ENCODE data around the gene CCDC88C. TPM values are rescaled to one million over a fixed set of nuclear protein-coding genes. Genes with fewer than 3 reads are reported as not detected.

Gene CCDC88C
- total RNA-seq, 2 donors from 2014 or later, result 32.5 to 54.4 TPM

DNA sequence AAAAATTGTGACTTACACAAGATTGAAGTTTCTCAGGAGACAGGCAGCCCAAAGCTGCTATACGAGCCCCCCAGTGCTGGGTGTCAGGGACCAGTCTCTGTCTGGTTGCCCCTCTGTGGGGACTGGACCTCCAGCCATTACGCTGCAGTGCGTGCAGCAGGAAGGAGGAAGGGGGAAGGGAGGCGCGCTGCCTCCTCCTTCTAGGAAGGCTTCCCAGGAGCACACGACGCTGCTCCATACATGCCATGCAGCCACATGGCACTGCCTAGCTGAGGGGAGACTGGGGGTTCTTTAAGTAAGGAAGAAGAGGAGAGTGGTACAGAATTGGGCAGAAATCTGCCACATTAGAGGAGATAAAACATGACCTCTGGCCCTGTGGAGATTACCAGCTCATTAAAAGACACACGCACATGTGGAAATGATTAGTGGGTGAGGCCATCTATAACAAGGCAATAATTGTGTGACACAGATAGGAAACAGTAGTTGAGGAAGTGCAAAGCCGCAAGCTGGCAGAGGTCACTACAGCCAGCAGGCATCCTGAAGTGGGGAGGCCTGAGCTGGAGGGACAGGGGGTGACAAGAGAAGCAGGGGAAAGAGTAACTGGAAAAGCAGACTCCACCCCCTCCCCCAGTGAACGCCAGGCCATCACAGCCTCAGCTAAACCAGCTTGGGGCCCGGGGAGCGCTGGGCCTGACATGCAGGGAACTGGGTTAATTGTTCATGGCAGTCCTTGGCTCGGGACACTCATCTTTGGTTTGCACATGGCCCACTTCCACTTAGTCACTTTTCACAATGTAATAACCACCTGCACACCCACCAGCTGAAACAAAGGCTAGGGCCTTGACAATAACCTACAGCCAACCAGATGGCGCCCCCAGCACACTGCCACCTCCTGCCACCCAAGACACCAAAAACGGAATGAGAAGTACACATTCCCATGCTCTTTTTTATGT, 39.6 kb downstream of the CCDC88C start:
- H3K4me3 ChIP-seq, result no peak overlapping the region
- WGBS, result 67% methylated on average over 15 of the region's 15 CpGs
- H3K9me3 ChIP-seq, result no peaks in the 10 kb centered on the region
- TF ChIP-seq, protein P1, sequence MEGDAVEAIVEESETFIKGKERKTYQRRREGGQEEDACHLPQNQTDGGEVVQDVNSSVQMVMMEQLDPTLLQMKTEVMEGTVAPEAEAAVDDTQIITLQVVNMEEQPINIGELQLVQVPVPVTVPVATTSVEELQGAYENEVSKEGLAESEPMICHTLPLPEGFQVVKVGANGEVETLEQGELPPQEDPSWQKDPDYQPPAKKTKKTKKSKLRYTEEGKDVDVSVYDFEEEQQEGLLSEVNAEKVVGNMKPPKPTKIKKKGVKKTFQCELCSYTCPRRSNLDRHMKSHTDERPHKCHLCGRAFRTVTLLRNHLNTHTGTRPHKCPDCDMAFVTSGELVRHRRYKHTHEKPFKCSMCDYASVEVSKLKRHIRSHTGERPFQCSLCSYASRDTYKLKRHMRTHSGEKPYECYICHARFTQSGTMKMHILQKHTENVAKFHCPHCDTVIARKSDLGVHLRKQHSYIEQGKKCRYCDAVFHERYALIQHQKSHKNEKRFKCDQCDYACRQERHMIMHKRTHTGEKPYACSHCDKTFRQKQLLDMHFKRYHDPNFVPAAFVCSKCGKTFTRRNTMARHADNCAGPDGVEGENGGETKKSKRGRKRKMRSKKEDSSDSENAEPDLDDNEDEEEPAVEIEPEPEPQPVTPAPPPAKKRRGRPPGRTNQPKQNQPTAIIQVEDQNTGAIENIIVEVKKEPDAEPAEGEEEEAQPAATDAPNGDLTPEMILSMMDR (IDR thresholded peaks at IDR 0.05), result no peak
- no peak for TF ChIP-seq POLR2AphosphoS5 (IDR thresholded peaks at IDR 0.05)
- no peak for TF ChIP-seq POLR2A (IDR thresholded peaks at IDR 0.05)
- no peaks in the 10 kb centered on the region for H3K27me3 ChIP-seq (replicated peaks; ENCODE audit: insufficient read depth)
- intact Hi-C loops (cut with DNase I), result no loop called here
- H3K36me3 ChIP-seq, result no peaks in the 10 kb centered on the region
- H3K27ac ChIP-seq, result peak overlapping the region in 1 of 2 donors; percentile 29
- no peak for DNase-seq (ENCODE audit: low spot score)
- H3K4me1 ChIP-seq (replicated peaks), result peaks cover 44% of the 10 kb centered on the region

DNA sequence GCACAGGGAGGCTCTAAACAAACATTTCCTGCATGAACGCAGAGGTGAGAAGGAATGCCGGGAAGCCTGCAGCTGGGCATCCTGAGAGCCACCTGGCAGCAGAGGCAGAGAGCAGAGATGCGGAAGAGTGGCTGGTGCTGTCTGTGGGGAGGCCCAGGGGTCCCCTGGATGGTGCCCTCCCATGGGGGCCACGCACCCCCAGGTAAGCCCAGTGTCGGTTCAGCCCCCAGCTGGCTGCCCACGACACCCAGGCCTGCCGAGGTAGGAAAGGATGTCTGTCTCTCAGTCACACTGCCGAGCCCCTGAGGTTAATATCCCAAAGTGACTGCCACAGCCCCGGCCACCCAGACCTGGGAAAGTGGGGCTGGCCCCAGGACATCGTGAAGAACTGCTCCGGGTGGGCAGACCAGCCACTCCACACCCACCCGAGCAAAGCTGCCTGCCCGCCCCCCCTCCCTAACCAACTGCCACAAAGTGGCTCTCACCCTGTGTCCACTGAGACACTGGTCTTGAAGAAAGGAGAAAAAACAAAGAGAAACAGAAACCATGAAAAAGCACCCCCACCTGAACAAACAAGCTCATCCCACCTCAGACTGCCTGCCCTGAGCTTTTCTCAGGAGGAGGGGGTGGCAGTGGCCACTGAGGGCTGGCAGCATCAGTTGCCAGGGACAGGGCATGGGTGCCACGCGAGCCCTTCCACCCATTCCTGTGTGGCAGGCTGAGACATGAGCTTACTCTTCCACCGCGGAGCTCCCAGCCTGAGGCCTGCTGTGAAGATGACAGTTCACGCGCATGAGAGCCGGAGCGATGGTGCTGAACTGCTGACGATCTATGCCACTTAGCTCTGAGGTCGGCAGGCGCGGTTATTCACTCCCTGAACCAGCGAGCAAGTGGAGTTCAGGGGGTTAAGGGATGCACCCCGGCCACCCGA, 40.8 kb downstream of the CCDC88C start:
- DNase-seq (ENCODE audit: low spot score), result no peak
- H3K27me3 ChIP-seq (replicated peaks; ENCODE audit: insufficient read depth), result no peaks in the 10 kb centered on the region
- WGBS, result 72% methylated on average over 28 of the region's 28 CpGs
- peak overlapping the region; percentile 1 to 7 for H3K27ac ChIP-seq
- H3K9me3 ChIP-seq, result no peaks in the 10 kb centered on the region
- peaks cover 48% of the 10 kb centered on the region for H3K4me1 ChIP-seq (replicated peaks)
- no peak overlapping the region for H3K4me3 ChIP-seq
- intact Hi-C loops (cut with DNase I), result no loop called here
- H3K36me3 ChIP-seq, result no peaks in the 10 kb centered on the region
- TF ChIP-seq POLR2A (IDR thresholded peaks at IDR 0.05), result no peak

DNA sequence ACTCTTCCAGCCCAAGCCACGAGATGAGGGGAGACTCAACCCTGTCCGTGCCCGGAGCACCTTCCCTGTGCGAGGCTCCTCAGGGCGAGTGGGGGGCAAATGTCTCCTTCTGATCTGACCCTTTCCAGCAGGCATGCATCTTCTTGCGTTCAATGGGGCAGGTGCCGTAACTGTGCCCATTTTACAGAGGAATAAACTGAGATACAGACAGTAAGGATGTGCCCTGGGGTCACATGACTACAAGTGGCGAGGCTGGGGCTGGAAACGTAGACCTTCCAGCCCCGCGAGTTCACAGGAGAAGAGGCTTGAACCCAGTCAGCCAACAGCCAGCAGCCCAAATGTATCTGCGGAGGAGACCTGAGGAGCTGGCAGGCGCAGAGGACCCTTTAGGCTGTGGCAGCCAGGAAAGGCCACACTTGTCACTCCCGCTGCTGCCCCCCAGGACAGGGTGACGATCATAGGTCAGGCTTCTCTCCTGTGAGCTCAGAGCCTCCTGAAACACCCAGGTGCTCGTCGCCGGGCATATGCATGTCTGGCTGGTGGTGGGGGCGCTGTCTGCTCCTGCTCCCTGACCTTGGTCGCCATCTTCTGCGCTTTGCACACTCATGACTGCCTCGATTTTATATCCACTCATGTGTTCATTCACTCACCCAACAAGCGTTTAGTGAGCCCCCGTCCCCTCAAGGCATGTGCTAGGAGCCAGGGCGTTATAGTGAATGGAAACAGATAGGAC, 41.7 kb downstream of the CCDC88C start:
- Histone ChIP-seq H3K36me3 (no peaks in the 10 kb centered on the region), H3K4me1 (replicated peaks) (peaks cover 57% of the 10 kb centered on the region), H3K27ac (peak overlapping the region in 1 of 2 donors; percentile 22), H3K27me3 (replicated peaks; ENCODE audit: insufficient read depth) (no peaks in the 10 kb centered on the region), H3K9me3 (no peaks in the 10 kb centered on the region), H3K4me3 (no peak overlapping the region)
- TF ChIP-seq, protein P1 (IDR thresholded peaks at IDR 0.05), result no peak
- TF ChIP-seq POLR2AphosphoS5 (IDR thresholded peaks at IDR 0.05) (no peak), POLR2A (IDR thresholded peaks at IDR 0.05) (no peak)
- intact Hi-C loops (cut with DNase I), result no loop called here
- DNase-seq (ENCODE audit: low spot score), result no peak
- WGBS, result 87% methylated on average over 25 of the region's 25 CpGs

DNA sequence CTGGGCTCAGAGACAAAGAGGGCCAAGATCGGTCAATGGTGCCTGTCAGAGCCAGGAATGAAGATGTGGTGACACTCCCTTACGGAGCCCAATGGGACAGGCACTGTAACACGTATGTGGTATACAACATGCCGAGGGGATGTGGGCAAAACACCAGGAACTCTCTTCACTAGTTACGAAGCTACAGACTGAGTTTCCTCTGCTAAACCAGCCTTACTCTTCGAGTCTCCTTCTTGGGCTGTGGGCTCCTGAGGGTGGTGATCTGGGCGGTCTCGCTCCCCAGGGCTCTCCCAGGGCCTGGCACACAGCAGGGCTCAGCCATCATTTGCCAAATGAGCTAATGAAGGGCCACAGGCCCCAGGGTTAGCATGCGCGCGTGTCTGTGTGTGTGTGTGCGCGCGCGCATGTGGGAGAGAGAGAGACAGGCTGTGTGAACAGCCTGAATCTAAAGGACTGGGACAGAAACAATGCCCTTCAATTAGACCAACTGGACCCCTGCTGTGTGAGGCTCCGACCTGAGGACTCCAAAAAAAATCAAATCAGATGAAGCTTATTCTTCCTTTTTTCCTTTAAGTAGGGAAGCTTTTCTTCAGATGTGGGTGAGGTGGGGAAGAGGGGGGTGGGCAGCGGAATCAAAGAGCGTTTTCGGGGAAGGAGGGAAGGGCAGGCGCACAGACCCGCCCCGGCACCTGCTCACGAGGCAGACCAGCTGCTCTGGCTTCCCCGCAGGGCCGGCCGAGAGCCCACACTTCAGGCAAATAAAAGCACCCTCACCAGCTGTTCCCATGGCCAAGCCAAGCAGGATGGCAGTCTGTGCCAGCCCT, 42.5 kb downstream of the CCDC88C start:
- no peaks in the 10 kb centered on the region for H3K9me3 ChIP-seq
- peak overlapping the region; percentile 5 to 22 for H3K27ac ChIP-seq
- TF ChIP-seq, protein P1 (IDR thresholded peaks at IDR 0.05), result no peak
- TF ChIP-seq POLR2AphosphoS5 (IDR thresholded peaks at IDR 0.05), result no peak
- TF ChIP-seq POLR2A (IDR thresholded peaks at IDR 0.05), result no peak
- intact Hi-C loops (cut with DNase I), result no loop called here
- DNase-seq (ENCODE audit: low spot score), result peak; percentile 52
- H3K36me3 ChIP-seq, result no peaks in the 10 kb centered on the region
- H3K27me3 ChIP-seq (replicated peaks; ENCODE audit: insufficient read depth), result no peaks in the 10 kb centered on the region
- WGBS, result 67% methylated on average over 26 of the region's 26 CpGs
- H3K4me1 ChIP-seq (replicated peaks), result peaks cover 57% of the 10 kb centered on the region
- no peak overlapping the region for H3K4me3 ChIP-seq

Measured in prostate gland (tissue), 2 donors.